ENCODE data around the gene NR1H2. TPM values are rescaled to one million over a fixed set of nuclear protein-coding genes. Genes with fewer than 3 reads are reported as not detected.
"Not testable (repeated sequence)": the region's sequence is repeated elsewhere in the genome, so short reads cannot be mapped to it uniquely, and the experiment has no call there.

The NR1H2 gene
- total RNA-seq, 1 donor, result 71.2 TPM

DNA sequence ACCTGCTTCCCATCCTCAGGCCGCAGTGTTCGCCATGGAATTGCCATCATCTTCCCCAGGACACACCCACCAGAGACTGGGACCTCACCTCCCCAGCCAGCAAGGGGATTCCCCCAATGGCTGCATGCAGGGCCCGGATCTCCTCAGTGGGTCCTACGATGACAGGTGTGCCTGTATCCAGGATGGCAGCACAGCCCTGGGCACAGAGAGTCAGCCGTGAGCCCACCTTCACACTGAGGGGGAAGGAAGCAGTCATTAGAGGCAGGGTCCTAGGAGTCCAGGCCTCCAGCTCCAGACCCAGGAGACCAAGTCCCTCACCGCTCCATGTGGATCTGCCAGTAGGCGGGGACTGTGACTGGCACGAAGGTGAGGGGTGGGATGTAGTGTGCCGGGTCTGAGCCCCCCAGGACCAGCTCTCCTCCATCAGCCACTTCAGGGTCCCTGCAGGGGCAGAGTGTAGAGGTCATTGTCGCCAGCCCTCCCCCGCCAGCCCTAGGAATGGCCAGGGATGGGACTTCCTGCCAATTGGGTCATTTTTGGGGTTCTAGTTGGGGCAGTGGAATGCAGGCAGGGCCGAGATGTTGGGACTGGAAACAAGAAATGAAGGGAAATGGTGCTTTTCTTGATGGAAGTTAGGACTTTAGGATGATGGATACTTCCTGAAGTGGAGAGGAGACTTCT is 41.4 kb upstream of the NR1H2 start:
- DNase-seq (ENCODE audit: low read depth), result no peak
- H3K4me3 ChIP-seq (ENCODE audit: low read depth, low read length), result no peak overlapping the region
- TF ChIP-seq, protein P1, sequence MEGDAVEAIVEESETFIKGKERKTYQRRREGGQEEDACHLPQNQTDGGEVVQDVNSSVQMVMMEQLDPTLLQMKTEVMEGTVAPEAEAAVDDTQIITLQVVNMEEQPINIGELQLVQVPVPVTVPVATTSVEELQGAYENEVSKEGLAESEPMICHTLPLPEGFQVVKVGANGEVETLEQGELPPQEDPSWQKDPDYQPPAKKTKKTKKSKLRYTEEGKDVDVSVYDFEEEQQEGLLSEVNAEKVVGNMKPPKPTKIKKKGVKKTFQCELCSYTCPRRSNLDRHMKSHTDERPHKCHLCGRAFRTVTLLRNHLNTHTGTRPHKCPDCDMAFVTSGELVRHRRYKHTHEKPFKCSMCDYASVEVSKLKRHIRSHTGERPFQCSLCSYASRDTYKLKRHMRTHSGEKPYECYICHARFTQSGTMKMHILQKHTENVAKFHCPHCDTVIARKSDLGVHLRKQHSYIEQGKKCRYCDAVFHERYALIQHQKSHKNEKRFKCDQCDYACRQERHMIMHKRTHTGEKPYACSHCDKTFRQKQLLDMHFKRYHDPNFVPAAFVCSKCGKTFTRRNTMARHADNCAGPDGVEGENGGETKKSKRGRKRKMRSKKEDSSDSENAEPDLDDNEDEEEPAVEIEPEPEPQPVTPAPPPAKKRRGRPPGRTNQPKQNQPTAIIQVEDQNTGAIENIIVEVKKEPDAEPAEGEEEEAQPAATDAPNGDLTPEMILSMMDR (IDR thresholded peaks at IDR 0.05; ENCODE audit: insufficient read depth, low read depth, low read length), result no peak

DNA sequence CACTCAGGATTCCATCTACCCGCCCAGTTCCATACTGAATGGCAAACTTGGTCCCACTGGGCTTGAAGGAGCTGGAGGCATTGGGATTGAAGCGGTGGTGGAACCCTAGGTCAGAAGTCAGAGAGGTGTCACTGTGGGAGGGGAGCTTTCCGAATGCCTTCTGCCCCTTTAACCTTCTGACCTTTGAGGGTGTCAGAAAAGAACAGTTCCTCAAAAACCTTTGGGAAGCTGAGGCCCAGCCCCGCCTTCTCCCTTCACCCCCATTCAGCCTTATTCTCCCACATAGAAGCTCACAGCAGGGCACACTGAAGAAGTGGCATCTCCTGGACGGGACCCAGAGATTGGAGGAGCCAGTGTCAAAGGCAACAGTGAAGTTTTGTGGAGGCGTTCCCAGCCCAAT is 39.2 kb upstream of the NR1H2 start:
- not testable (repeated sequence) for H3K4me3 ChIP-seq (ENCODE audit: low read depth, low read length)

DNA sequence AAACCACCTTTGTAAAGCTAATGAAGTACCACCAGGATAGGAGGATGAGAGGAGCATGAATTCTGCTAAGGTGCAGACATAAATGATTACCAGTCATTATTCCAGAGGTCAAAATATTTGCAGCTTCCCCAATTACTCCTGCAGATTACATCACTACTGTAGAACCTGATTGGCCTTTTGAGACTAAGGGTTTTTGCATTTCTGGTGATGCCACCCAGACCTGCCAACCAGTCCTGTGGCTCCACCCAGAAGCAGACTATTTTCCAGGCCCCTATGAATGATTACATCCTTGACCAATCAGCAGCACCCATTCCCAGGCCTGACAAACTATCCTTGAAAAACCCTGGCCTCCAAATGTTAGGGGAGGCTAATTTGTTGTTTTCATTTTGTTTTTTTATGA is 35.9 kb upstream of the NR1H2 start:
- TF ChIP-seq, protein P1 (IDR thresholded peaks at IDR 0.05; ENCODE audit: insufficient read depth, low read depth, low read length), result no peak
- no peak overlapping the region for H3K4me3 ChIP-seq (ENCODE audit: low read depth, low read length)

More for the DNA sequence above, 39.2 kb upstream of the NR1H2 start:
- DNase-seq (ENCODE audit: low read depth), result not testable (repeated sequence)

DNA sequence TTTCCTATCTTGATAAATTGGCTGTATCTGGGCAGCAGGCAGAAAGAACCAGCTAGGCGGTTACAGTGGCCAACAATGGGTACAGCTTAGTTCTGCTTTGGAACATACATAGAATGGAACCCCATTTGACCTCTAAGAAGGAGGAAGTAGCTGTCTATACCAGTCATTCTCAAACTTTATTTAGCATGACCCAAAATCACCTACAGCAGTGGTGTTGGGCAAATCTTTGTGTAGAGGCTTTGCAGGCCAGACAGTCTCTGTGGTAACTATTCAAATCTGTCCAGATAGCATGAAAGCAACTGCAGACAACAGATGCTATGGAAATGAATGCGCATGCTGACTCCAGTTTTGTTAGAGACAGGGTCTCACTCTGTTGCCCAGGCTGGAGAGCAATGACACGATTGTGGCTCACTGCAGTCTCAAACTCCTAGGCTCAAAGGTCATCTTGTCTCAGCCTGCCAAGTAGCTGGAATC is 35.1 kb upstream of the NR1H2 start:
- TF ChIP-seq, protein P1 (IDR thresholded peaks at IDR 0.05; ENCODE audit: insufficient read depth, low read depth, low read length), result no peak
- DNase-seq (ENCODE audit: low read depth), result no peak
- H3K4me3 ChIP-seq (ENCODE audit: low read depth, low read length), result no peak overlapping the region

More for the DNA sequence above, 35.9 kb upstream of the NR1H2 start:
- DNase-seq (ENCODE audit: low read depth), result no peak

DNA sequence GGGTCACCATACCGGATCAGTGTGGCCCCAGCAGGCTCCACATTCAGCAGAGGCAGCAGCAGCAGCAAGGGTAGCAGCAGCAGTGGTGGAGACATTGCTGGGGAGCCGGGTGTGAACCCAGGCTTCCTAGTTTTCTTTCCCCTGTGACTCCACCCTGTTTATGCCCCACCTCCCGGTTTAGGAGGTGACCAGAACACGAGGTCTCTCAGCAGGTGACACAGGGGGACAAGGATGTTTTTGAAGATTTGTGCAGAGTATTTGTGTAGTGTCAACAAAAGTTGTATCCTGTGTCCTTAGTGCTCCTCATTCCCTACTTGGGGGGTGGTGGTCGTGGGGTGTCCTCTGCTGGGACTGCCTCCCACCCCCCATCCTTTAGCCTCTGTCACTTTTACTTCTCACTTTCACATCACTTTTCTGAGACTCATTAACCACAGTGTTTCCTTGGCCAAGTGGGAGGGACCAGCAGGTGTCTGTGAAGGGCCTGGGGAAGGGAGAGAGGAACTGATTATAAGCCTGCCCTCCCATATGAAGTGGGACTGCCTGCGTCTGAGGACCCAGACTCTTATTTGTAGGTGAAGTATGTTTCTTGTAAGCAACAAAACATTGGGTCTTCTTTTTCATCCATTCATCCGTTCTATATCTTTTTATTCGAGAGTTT is 31.5 kb upstream of the NR1H2 start:
- H3K4me3 ChIP-seq (ENCODE audit: low read depth, low read length), result no peak overlapping the region
- no peak for DNase-seq (ENCODE audit: low read depth)
- TF ChIP-seq, protein P1 (IDR thresholded peaks at IDR 0.05; ENCODE audit: insufficient read depth, low read depth, low read length), result no peak

DNA sequence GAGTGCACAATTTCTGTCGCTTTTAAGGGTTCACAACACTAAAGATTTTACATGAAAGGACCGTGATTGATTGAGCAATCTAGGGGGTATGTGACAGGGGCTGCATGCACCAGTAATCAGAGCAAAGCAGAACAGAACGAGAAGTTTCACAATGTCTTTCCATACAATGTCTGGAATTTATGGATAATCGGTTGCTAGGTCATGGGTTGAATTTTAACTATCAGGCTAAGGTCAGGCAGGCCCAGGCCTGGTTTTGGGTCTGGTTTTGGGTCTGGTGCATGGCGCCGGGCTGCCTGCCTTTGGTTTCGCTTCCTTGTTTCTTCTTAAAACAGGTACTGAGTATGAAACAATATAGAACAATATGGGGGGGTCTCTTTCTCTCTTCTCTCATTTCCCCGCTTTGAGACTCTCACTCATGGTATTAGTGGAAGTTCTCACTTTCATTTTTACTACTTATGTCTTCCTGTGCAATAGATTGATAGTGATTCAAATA is 29.1 kb upstream of the NR1H2 start:
- not testable (repeated sequence) for DNase-seq (ENCODE audit: low read depth); H3K4me3 ChIP-seq (ENCODE audit: low read depth, low read length)

DNA sequence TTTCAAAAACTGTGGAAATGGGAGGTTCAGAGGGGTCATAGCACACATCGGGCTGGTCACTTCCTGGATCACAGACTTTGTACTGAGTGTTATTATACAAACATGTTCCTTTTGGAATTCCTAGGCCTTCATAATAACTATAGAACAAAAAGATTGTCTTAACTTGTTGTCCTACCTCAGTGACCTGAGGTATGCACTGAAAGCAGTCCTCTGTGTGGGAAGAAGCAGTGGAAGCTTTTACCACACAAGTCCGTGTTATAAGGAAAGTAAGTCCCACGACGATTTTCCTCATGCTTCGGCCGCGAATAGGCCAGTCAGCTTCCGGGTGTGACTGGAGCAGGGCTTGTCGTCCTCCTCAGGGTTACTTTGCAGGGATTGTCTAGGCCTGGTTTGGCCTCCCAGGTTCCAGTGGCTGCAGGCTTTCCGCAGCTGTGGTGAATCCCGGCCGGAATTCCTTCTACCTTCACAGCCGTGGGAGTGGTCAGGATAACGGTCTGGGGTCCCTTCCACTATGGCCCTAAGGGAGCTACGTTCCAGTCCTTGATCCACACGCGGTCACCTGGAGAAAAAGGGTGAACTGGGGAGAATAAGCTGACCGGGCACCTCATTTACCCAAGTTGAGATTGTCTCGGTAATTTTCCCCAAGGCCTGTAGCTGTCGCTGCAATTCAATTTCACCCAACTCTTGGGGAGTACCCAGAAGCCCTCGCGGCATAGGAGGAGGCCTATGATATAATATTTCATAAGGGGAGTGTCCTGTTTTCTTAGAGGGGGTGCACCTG is 26.8 kb upstream of the NR1H2 start:
- no peak for DNase-seq (ENCODE audit: low read depth)
- no peak overlapping the region for H3K4me3 ChIP-seq (ENCODE audit: low read depth, low read length)
- TF ChIP-seq, protein P1 (IDR thresholded peaks at IDR 0.05; ENCODE audit: insufficient read depth, low read depth, low read length), result no peak
